HG02610 (cell line): ENCODE results near the gene RXFP1.

Experiments used
- ATAC-seq: cut with Tn5 transposase; IDR thresholded peaks from one replicate; pipeline ENCODE4 v1.9.1; 2021; ENCODE audit warnings: mild to moderate bottlenecking, moderate library complexity; ENCODE audit not compliant: unreplicated experiment

Gene RXFP1

GRCh38 chr4:158669310-158669709 lies 147.6 kb downstream of the RXFP1 start:
- ATAC-seq, result no peak

GRCh38 chr4:158670975-158671664 lies 149.4 kb downstream of the RXFP1 start:
- ATAC-seq, result peak; percentile 35

- no peak for ATAC-seq
These were observed 149.9 kb downstream of the RXFP1 start, which contains the start of gene C4orf46 for GRCh38 chr4:158671665-158671914. TSS of gene C4orf46 (minus strand) at chr4:158671887. CDS start at chr4:158671801, 86 bp downstream.

GRCh38 chr4:158671915-158672806 lies 150.5 kb downstream of the RXFP1 start, which contains the start of gene ETFDH:
TSS of gene ETFDH (plus strand) at chr4:158672296. CDS start at chr4:158672457, 161 bp downstream.
- peak; percentile 89 for ATAC-seq

- ATAC-seq, result no peak
These were observed 152.0 kb downstream of the RXFP1 start for GRCh38 chr4:158673633-158674032.

- ATAC-seq, result no peak
These were observed 154.4 kb downstream of the RXFP1 start for GRCh38 chr4:158676076-158676475.

GRCh38 chr4:158678767-158679166 lies 157.1 kb downstream of the RXFP1 start:
- no peak for ATAC-seq

- ATAC-seq, result no peak
These were observed 159.9 kb downstream of the RXFP1 start for GRCh38 chr4:158681629-158682028.

- no peak for ATAC-seq
These were observed 160.4 kb downstream of the RXFP1 start for GRCh38 chr4:158682066-158682465.

- no peak for ATAC-seq
These were observed 167.1 kb downstream of the RXFP1 start for GRCh38 chr4:158688813-158689212.
